T follicular helper cell (primary cell): Measurements from ENCODE around the gene MYOZ2.

Experiments used
- DNase-seq: peaks from one replicate; pipeline ENCODE4 v3.0.0-alpha.2; 2020; ENCODE audit warnings: low read depth
- total RNA-seq, 2 experiments: gene quantifications; one replicate each; lab custom pipeline; 2026; lab: John Stamatoyannopoulos, UW

The MYOZ2 gene
- 0 reads per million in 2 experiments for total RNA-seq

GRCh38 chr4:119135721-119136121 lies at the start of gene MYOZ2:
Gene MYOZ2, plus strand, starts transcription at chr4:119135832. Its CDS starts 694 bp downstream, at chr4:119136526.
- DNase-seq, result no peak

GRCh38 chr4:119087121-119087520 lies 48.5 kb upstream of the MYOZ2 start:
- no peak for DNase-seq

- no peak for DNase-seq
Observed at GRCh38 chr4:119087656-119088055, 48.0 kb upstream of the MYOZ2 start.

GRCh38 chr4:119093042-119093827 lies 42.4 kb upstream of the MYOZ2 start:
- no peak for DNase-seq

- no peak for DNase-seq
Observed at GRCh38 chr4:119097282-119097900, 38.2 kb upstream of the MYOZ2 start.

- no peak for DNase-seq
Observed at GRCh38 chr4:119098306-119098705, 37.3 kb upstream of the MYOZ2 start.

GRCh38 chr4:119099227-119099810 lies 36.3 kb upstream of the MYOZ2 start:
- no peak for DNase-seq

GRCh38 chr4:119100655-119101054 lies 35.0 kb upstream of the MYOZ2 start:
- no peak for DNase-seq

- DNase-seq, result no peak
Observed at GRCh38 chr4:119103263-119103662, 32.4 kb upstream of the MYOZ2 start.

GRCh38 chr4:119104644-119105273 lies 30.9 kb upstream of the MYOZ2 start:
- DNase-seq, result no peak

- DNase-seq, result no peak
Observed at GRCh38 chr4:119105605-119106004, 30.0 kb upstream of the MYOZ2 start.

GRCh38 chr4:119106036-119107000 lies 29.3 kb upstream of the MYOZ2 start:
- DNase-seq, result no peak

- no peak for DNase-seq
Observed at GRCh38 chr4:119110121-119110520, 25.5 kb upstream of the MYOZ2 start.

GRCh38 chr4:119111296-119111695 lies 24.3 kb upstream of the MYOZ2 start:
- DNase-seq, result no peak

- DNase-seq, result no peak
Observed at GRCh38 chr4:119113033-119113655, 22.5 kb upstream of the MYOZ2 start.

GRCh38 chr4:119116021-119116420 lies 19.6 kb upstream of the MYOZ2 start:
- DNase-seq, result no peak

- DNase-seq, result no peak
Observed at GRCh38 chr4:119116925-119117900, 18.4 kb upstream of the MYOZ2 start.

- DNase-seq, result no peak
Observed at GRCh38 chr4:119118397-119118796, 17.2 kb upstream of the MYOZ2 start.

GRCh38 chr4:119124352-119124751 lies 11.3 kb upstream of the MYOZ2 start:
- DNase-seq, result no peak

- no peak for DNase-seq
Observed at GRCh38 chr4:119125931-119126330, 9.7 kb upstream of the MYOZ2 start.
